GM19395 (cell line): Measurements from ENCODE around the gene PRSS57.

Source experiments
- ATAC-seq: cut with Tn5 transposase; IDR thresholded peaks from one replicate; pipeline ENCODE4 v1.9.1; 2021; ENCODE audit warnings: mild to moderate bottlenecking, moderate library complexity; ENCODE audit not compliant: unreplicated experiment

The PRSS57 gene

GRCh38 chr19:639253-640160, 55.7 kb downstream of the PRSS57 start, which contains the start of gene FGF22:
FGF22 (plus strand) TSS chr19:639879; CDS start chr19:639926, 47 bp downstream.
- no peak for ATAC-seq

DNA sequence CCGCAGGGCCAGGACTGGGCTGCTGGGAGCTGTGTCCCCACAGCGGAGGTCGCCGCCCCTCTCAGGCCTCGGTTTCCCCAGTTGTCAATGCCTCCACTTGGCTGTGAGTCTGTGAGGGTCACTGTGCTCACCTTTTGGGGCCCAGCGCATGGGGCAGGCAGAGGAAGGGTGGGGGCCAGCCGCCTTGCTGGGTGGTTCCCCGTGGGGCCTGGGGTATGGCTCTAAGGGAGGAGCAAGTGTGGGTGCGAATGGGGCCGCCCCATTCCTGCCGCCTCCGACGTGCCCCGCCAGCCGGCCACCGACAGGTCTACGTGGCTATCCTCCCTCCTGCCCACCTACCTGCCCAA, 56.4 kb downstream of the PRSS57 start:
- no peak for ATAC-seq
